H1 (cell line): Measurements from ENCODE around the gene DCTN5.

Experiments used
- EZH2 ChIP-seq: fragments of 200-600 bp; sonication (generic); IDR thresholded peaks from 2 replicates; pipeline ENCODE4 v1.7.1; 2012; ENCODE audit warnings: low read depth, mild to moderate bottlenecking, moderate library complexity, low read length, inconsistent platforms; ENCODE audit not compliant: severe bottlenecking
- JUND ChIP-seq: IDR thresholded peaks from 2 replicates; pipeline ENCODE4 v1.6.1; 2011; ENCODE audit warnings: mild to moderate bottlenecking, improper control_type of control experiment, low read length
- POLR2A ChIP-seq, 2 experiments: IDR thresholded peaks; 1 replicate in 1 of 2; 2 replicates in 1 of 2; pipeline ENCODE4 v1.6.1; 2011; ENCODE audit warnings: low read depth in 2 of 2, low read length in 2 of 2, mild to moderate bottlenecking in 2 of 2; ENCODE audit errors: control extremely low read depth in 1 of 2
- POLR2AphosphoS5 ChIP-seq: IDR thresholded peaks from 2 replicates; pipeline ENCODE4 v1.6.1; 2011; ENCODE audit warnings: low read depth, low read length
- RBBP5 ChIP-seq: IDR thresholded peaks from 2 replicates; pipeline ENCODE4 v1.7.1; 2012; ENCODE audit warnings: low read depth, mild to moderate bottlenecking, inconsistent platforms, low read length, moderate library complexity, borderline replicate concordance
- SP2 ChIP-seq: IDR thresholded peaks from 2 replicates; pipeline ENCODE4 v1.6.1; 2012; ENCODE audit warnings: mild to moderate bottlenecking, low read length, inconsistent platforms
- TAF1 ChIP-seq: IDR thresholded peaks from 2 replicates; pipeline ENCODE4 v1.6.1; 2011; ENCODE audit warnings: mild to moderate bottlenecking, low read depth, low read length

GRCh38 chr16:23690771-23691482, 49.7 kb downstream of the DCTN5 start:
- no peak for TF ChIP-seq JUND
- no peak for TF ChIP-seq EZH2
- no peak for TF ChIP-seq SP2
- TF ChIP-seq RBBP5, result no peak
- TF ChIP-seq POLR2A (IDR thresholded peaks at IDR 0.05; ENCODE audit: control extremely low read depth in 1 of 2, low read depth in 2 of 2, low read length in 2 of 2), result peak in 1 of 2 experiments; percentile 42; a peak in 1 of 3 replicates
- 0 out of 2 replicates have a peak, but pooled peaks have one; percentile 21 for TF ChIP-seq POLR2AphosphoS5
- TF ChIP-seq TAF1, result no peak
